ENCODE results near the gene FGGY. TPM values are rescaled to one million over a fixed set of nuclear protein-coding genes. Genes with fewer than 3 reads are reported as not detected.
"Not testable (repeated sequence)": the region's sequence is repeated elsewhere in the genome, so short reads cannot be mapped to it uniquely, and the experiment has no call there.

The FGGY gene
- total RNA-seq, 1 donor from 2014 or later, result 32.5 TPM

GRCh38 chr1:59455206-59455605 is 158.3 kb downstream of the FGGY start:
- no peaks in the 10 kb centered on the region for H3F3A ChIP-seq (ENCODE audit: low read depth)
- H4K20me1 ChIP-seq (ENCODE audit: low read depth), result no peaks in the 10 kb centered on the region
- H3K27me3 ChIP-seq, result no peaks in the 10 kb centered on the region
- no peak overlapping the region for H3K27ac Mint-ChIP-seq
- no peak overlapping the region for H3K4me3 Mint-ChIP-seq
- H3K79me2 ChIP-seq (ENCODE audit: low read depth), result no peaks in the 10 kb centered on the region
- no peak for TF ChIP-seq EZH2phosphoT487 (IDR thresholded peaks at IDR 0.05)
- TF ChIP-seq CTCF (IDR thresholded peaks at IDR 0.05), result no peak
- TF ChIP-seq EZH2 (IDR thresholded peaks at IDR 0.05), result no peak
- H3K9ac ChIP-seq, result no peak overlapping the region
- no peaks in the 10 kb centered on the region for H3K36me3 Mint-ChIP-seq
- no peaks in the 10 kb centered on the region for H3K27me3 Mint-ChIP-seq (ENCODE audit: insufficient read depth, low read depth)
- H3K27ac ChIP-seq, result no peak overlapping the region
- H3K4me2 ChIP-seq, result no peak overlapping the region
- H3K9me3 ChIP-seq (ENCODE audit: low read depth), result no peaks in the 10 kb centered on the region
- H2AFZ ChIP-seq (replicated peaks), result no peak overlapping the region
- H3K4me3 ChIP-seq, result no peak overlapping the region
- no peaks in the 10 kb centered on the region for H3K36me3 ChIP-seq
- no peak for DNase-seq (ENCODE audit: low spot score)
- peaks cover 5% of the 10 kb centered on the region for H3K9me3 Mint-ChIP-seq
- H3K4me1 ChIP-seq, result no peaks in the 10 kb centered on the region
- no peaks in the 10 kb centered on the region for H3K4me1 Mint-ChIP-seq

- Histone ChIP-seq H3K36me3 (no peaks in the 10 kb centered on the region), H3K27me3 (no peaks in the 10 kb centered on the region), H3K4me3 (no peak overlapping the region), H3K4me2 (no peak overlapping the region), H3K4me1 (no peaks in the 10 kb centered on the region), H3K9me3 (ENCODE audit: low read depth) (no peaks in the 10 kb centered on the region), H3K27ac (no peak overlapping the region), H4K20me1 (ENCODE audit: low read depth) (no peaks in the 10 kb centered on the region), H2AFZ (replicated peaks) (no peak overlapping the region), H3K79me2 (ENCODE audit: low read depth) (no peaks in the 10 kb centered on the region), H3K9ac (no peak overlapping the region), H3F3A (ENCODE audit: low read depth) (no peaks in the 10 kb centered on the region)
- TF ChIP-seq EZH2phosphoT487 (IDR thresholded peaks at IDR 0.05) (no peak), CTCF (IDR thresholded peaks at IDR 0.05) (no peak), EZH2 (IDR thresholded peaks at IDR 0.05) (no peak)
- Mint-ChIP-seq H3K4me1 (no peaks in the 10 kb centered on the region), H3K4me3 (no peak overlapping the region), H3K36me3 (no peaks in the 10 kb centered on the region), H3K27me3 (ENCODE audit: insufficient read depth, low read depth) (no peaks in the 10 kb centered on the region), H3K9me3 (peaks cover 10% of the 10 kb centered on the region), H3K27ac (no peak overlapping the region)
- no peak for DNase-seq (ENCODE audit: low spot score)
Observed at GRCh38 chr1:59457786-59458185, 160.9 kb downstream of the FGGY start.

GRCh38 chr1:59458884-59459283 is 162.0 kb downstream of the FGGY start:
- no peak for DNase-seq (ENCODE audit: low spot score)
- no peaks in the 10 kb centered on the region for H4K20me1 ChIP-seq (ENCODE audit: low read depth)
- H3F3A ChIP-seq (ENCODE audit: low read depth), result no peaks in the 10 kb centered on the region
- H3K27ac ChIP-seq, result no peak overlapping the region
- no peak overlapping the region for H2AFZ ChIP-seq (replicated peaks)
- no peaks in the 10 kb centered on the region for H3K79me2 ChIP-seq (ENCODE audit: low read depth)
- H3K4me3 ChIP-seq, result no peak overlapping the region
- H3K27me3 ChIP-seq, result no peaks in the 10 kb centered on the region
- no peak for TF ChIP-seq CTCF (IDR thresholded peaks at IDR 0.05)
- Mint-ChIP-seq H3K36me3 (no peaks in the 10 kb centered on the region), H3K4me3 (no peak overlapping the region), H3K27me3 (ENCODE audit: insufficient read depth, low read depth) (no peaks in the 10 kb centered on the region), H3K4me1 (no peaks in the 10 kb centered on the region), H3K27ac (no peak overlapping the region), H3K9me3 (peaks cover 10% of the 10 kb centered on the region)
- H3K9ac ChIP-seq, result no peak overlapping the region
- no peaks in the 10 kb centered on the region for H3K9me3 ChIP-seq (ENCODE audit: low read depth)
- H3K36me3 ChIP-seq, result no peaks in the 10 kb centered on the region
- H3K4me1 ChIP-seq, result no peaks in the 10 kb centered on the region
- no peak overlapping the region for H3K4me2 ChIP-seq

- H3K4me1 ChIP-seq; H3K27me3 ChIP-seq; H3K4me1 Mint-ChIP-seq; H3K9me3 Mint-ChIP-seq; H3K79me2 ChIP-seq (ENCODE audit: low read depth); H3K27me3 Mint-ChIP-seq (ENCODE audit: insufficient read depth, low read depth); H3K4me3 ChIP-seq; H3K36me3 Mint-ChIP-seq; H3K4me3 Mint-ChIP-seq; H2AFZ ChIP-seq (replicated peaks); H4K20me1 ChIP-seq (ENCODE audit: low read depth); H3K9ac ChIP-seq; DNase-seq (ENCODE audit: low spot score); H3K36me3 ChIP-seq; H3F3A ChIP-seq (ENCODE audit: low read depth); H3K27ac Mint-ChIP-seq; H3K4me2 ChIP-seq; H3K27ac ChIP-seq; H3K9me3 ChIP-seq (ENCODE audit: low read depth): not testable (repeated sequence)
Observed at GRCh38 chr1:59462942-59463341, 166.0 kb downstream of the FGGY start.

GRCh38 chr1:59465478-59465877 is 168.6 kb downstream of the FGGY start:
- H3K27ac ChIP-seq; DNase-seq (ENCODE audit: low spot score); H3K4me3 Mint-ChIP-seq: not testable (repeated sequence)

More at GRCh38 chr1:59465478-59465877, 168.6 kb downstream of the FGGY start:
- H3K9me3 ChIP-seq (ENCODE audit: low read depth); H3K36me3 Mint-ChIP-seq; H3F3A ChIP-seq (ENCODE audit: low read depth); H3K36me3 ChIP-seq; H3K4me2 ChIP-seq; H3K79me2 ChIP-seq (ENCODE audit: low read depth); H3K4me3 ChIP-seq; H3K4me1 ChIP-seq; H3K27me3 ChIP-seq; H3K9me3 Mint-ChIP-seq; H4K20me1 ChIP-seq (ENCODE audit: low read depth); H3K4me1 Mint-ChIP-seq; H3K9ac ChIP-seq; H3K27ac Mint-ChIP-seq; H2AFZ ChIP-seq (replicated peaks); H3K27me3 Mint-ChIP-seq (ENCODE audit: insufficient read depth, low read depth): not testable (repeated sequence)

Measured in neural progenitor cell (in vitro differentiated cells).